Measurements from ENCODE around the gene PDCD1LG2.
A peak's percentile ranks its signal among the peaks of the same experiment; 100 is the strongest.

PDCD1LG2 gene

GRCh38 chr9:5532790-5533189, 22.5 kb downstream of the PDCD1LG2 start:
- DNase-seq: no peak

- no peak for DNase-seq
Observed at GRCh38 chr9:5536684-5537083, 26.4 kb downstream of the PDCD1LG2 start.

GRCh38 chr9:5543875-5544702, 33.8 kb downstream of the PDCD1LG2 start:
- DNase-seq: no peak

- no peak for DNase-seq
Observed at GRCh38 chr9:5549658-5550650, 39.6 kb downstream of the PDCD1LG2 start.

GRCh38 chr9:5551368-5552150, 41.2 kb downstream of the PDCD1LG2 start:
- DNase-seq: no peak

GRCh38 chr9:5552301-5552700, 42.0 kb downstream of the PDCD1LG2 start:
- DNase-seq: no peak

- DNase-seq: no peak
Observed at GRCh38 chr9:5553211-5553610, 42.9 kb downstream of the PDCD1LG2 start.

- no peak for DNase-seq
Observed at GRCh38 chr9:5554254-5554653, 43.9 kb downstream of the PDCD1LG2 start.

GRCh38 chr9:5556101-5556705, 45.9 kb downstream of the PDCD1LG2 start:
- no peak for DNase-seq

GRCh38 chr9:5557606-5558587, 47.6 kb downstream of the PDCD1LG2 start:
- DNase-seq: peak; percentile 75

- DNase-seq: no peak
Observed at GRCh38 chr9:5559659-5560058, 49.3 kb downstream of the PDCD1LG2 start.

- DNase-seq: no peak
Observed at GRCh38 chr9:5560443-5561100, 50.2 kb downstream of the PDCD1LG2 start.

- no peak for DNase-seq
Observed at GRCh38 chr9:5561828-5562488, 51.6 kb downstream of the PDCD1LG2 start.

- DNase-seq: no peak
Observed at GRCh38 chr9:5562806-5563416, 52.6 kb downstream of the PDCD1LG2 start.

- no peak for DNase-seq
Observed at GRCh38 chr9:5563417-5563815, 53.1 kb downstream of the PDCD1LG2 start.

GRCh38 chr9:5563886-5564285, 53.6 kb downstream of the PDCD1LG2 start:
- DNase-seq: no peak

GRCh38 chr9:5566054-5566618, 55.8 kb downstream of the PDCD1LG2 start:
- no peak for DNase-seq

GRCh38 chr9:5568868-5569267, 58.5 kb downstream of the PDCD1LG2 start:
- DNase-seq: no peak

- no peak for DNase-seq
Observed at GRCh38 chr9:5569409-5569808, 59.1 kb downstream of the PDCD1LG2 start.
